Neural progenitor cell (in vitro differentiated cells): ENCODE measurements around the gene CALN1. TPM values are rescaled to one million over a fixed set of nuclear protein-coding genes. Genes with fewer than 3 reads are reported as not detected.
A peak's percentile ranks its signal among the peaks of the same experiment; 100 is the strongest.

Experiments used
- DNase-seq: peaks from one replicate; pipeline ENCODE4 v3.0.0-alpha.2; 2016; ENCODE audit warnings: low spot score
- H2AFZ ChIP-seq: fragments of 200-600 bp; sonication (generic); replicated peaks from 2 replicates; pipeline ENCODE4 v1.6.1; 2016; ENCODE audit warnings: antibody characterized with exemption
- H3F3A ChIP-seq: fragments of 200-600 bp; sonication (generic); 2 replicates; pipeline ENCODE4 v1.6.1; 2016; ENCODE audit warnings: antibody characterized with exemption, low read depth
- H3K27ac ChIP-seq: fragments of 200-600 bp; sonication (generic); 2 replicates; pipeline ENCODE4 v1.5.1; 2016; ENCODE audit warnings: mild to moderate bottlenecking
- H3K27me3 ChIP-seq: fragments of 200-600 bp; sonication (generic); 2 replicates; pipeline ENCODE4 v1.6.1; 2016; ENCODE audit warnings: mild to moderate bottlenecking, moderate library complexity
- H3K36me3 ChIP-seq: fragments of 200-600 bp; sonication (generic); 2 replicates; pipeline ENCODE4 v1.5.1; 2016
- H3K4me1 ChIP-seq: fragments of 200-600 bp; sonication (generic); 2 replicates; pipeline ENCODE4 v1.6.1; 2016; ENCODE audit warnings: mixed run types
- H3K4me2 ChIP-seq: fragments of 200-600 bp; sonication (generic); 2 replicates; pipeline ENCODE4 v1.6.1; 2016
- H3K4me3 ChIP-seq: fragments of 200-600 bp; sonication (generic); 2 replicates; pipeline ENCODE4 v1.5.1; 2016
- H3K79me2 ChIP-seq: fragments of 200-600 bp; sonication (generic); 2 replicates; pipeline ENCODE4 v1.6.1; 2016; ENCODE audit warnings: low read depth
- H3K9ac ChIP-seq: fragments of 200-600 bp; sonication (generic); 2 replicates; pipeline ENCODE4 v1.6.1; 2016
- H3K9me3 ChIP-seq: fragments of 200-600 bp; sonication (generic); 2 replicates; pipeline ENCODE4 v1.5.1; 2016; ENCODE audit warnings: low read depth
- H4K20me1 ChIP-seq: fragments of 200-600 bp; sonication (generic); 2 replicates; pipeline ENCODE4 v1.6.1; 2016; ENCODE audit warnings: low read depth
- H3K27ac Mint-ChIP-seq: 3 replicates; pipeline ENCODE4 v1.8.0; 2021; ENCODE audit warnings: mixed read lengths
- H3K27me3 Mint-ChIP-seq: 2 replicates; pipeline ENCODE4 v1.8.0; 2022; ENCODE audit warnings: low read depth, mild to moderate bottlenecking, inconsistent platforms, moderate library complexity, mixed read lengths; ENCODE audit not compliant: insufficient read depth
- H3K36me3 Mint-ChIP-seq: 3 replicates; pipeline ENCODE4 v1.8.0; 2021; ENCODE audit warnings: mixed read lengths
- H3K4me1 Mint-ChIP-seq: 3 replicates; pipeline ENCODE4 v1.8.0; 2021; ENCODE audit warnings: mixed read lengths
- H3K4me3 Mint-ChIP-seq: 3 replicates; pipeline ENCODE4 v1.8.0; 2021; ENCODE audit warnings: mild to moderate bottlenecking, moderate library complexity, mixed read lengths
- H3K9me3 Mint-ChIP-seq: 3 replicates; pipeline ENCODE4 v1.8.0; 2020; ENCODE audit warnings: mixed read lengths
- CTCF ChIP-seq: fragments of 200-600 bp; sonication (generic); IDR thresholded peaks from 2 replicates; pipeline ENCODE4 v1.5.1; 2017; ENCODE audit warnings: antibody characterized with exemption, mild to moderate bottlenecking
- EZH2 ChIP-seq: fragments of 200-600 bp; sonication (generic); IDR thresholded peaks from 2 replicates; pipeline ENCODE4 v1.6.1; 2017; ENCODE audit warnings: antibody characterized with exemption, mild to moderate bottlenecking, moderate library complexity
- EZH2phosphoT487 ChIP-seq: fragments of 200-600 bp; sonication (generic); IDR thresholded peaks from 2 replicates; pipeline ENCODE4 v1.6.1; 2017; ENCODE audit warnings: antibody characterized with exemption
- total RNA-seq: library from RNA; depleted of rRNA; stranded (reverse); fragments of >200 nt; gene quantifications from 2 replicates; pipeline ENCODE4 v1.2.3, GENCODE V29; 2015; ENCODE audit warnings: low replicate concordance

Gene CALN1
- total RNA-seq, 1 donor from 2014 or later = 3.1 TPM

GRCh38 chr7:72438491-72438890 lies 26.4 kb upstream of the CALN1 start:
- Histone ChIP-seq H3K9me3 (no peaks in the 10 kb centered on the region), H3K9ac (no peak overlapping the region), H3K36me3 (no peaks in the 10 kb centered on the region), H3K27me3 (no peaks in the 10 kb centered on the region), H3K79me2 (no peaks in the 10 kb centered on the region), H3K4me3 (no peak overlapping the region), H3K4me1 (no peaks in the 10 kb centered on the region), H4K20me1 (no peaks in the 10 kb centered on the region), H3K4me2 (no peak overlapping the region), H3K27ac (no peak overlapping the region), H3F3A (no peaks in the 10 kb centered on the region), H2AFZ (no peak overlapping the region)
- H3K36me3 Mint-ChIP-seq = no peaks in the 10 kb centered on the region
- peaks cover 5% of the 10 kb centered on the region for H3K4me1 Mint-ChIP-seq
- no peak overlapping the region for H3K4me3 Mint-ChIP-seq
- TF ChIP-seq CTCF = no peak
- TF ChIP-seq EZH2 = no peak
- no peak for TF ChIP-seq EZH2phosphoT487
- peak overlapping the region; percentile 20 for H3K27ac Mint-ChIP-seq
- DNase-seq = no peak
- no peaks in the 10 kb centered on the region for H3K9me3 Mint-ChIP-seq
- peaks cover 10% of the 10 kb centered on the region for H3K27me3 Mint-ChIP-seq

GRCh38 chr7:72437610-72438009 lies 25.5 kb upstream of the CALN1 start:
- H3K36me3 Mint-ChIP-seq = no peaks in the 10 kb centered on the region
- H3F3A ChIP-seq = no peaks in the 10 kb centered on the region
- H2AFZ ChIP-seq = no peak overlapping the region
- no peaks in the 10 kb centered on the region for H4K20me1 ChIP-seq
- no peaks in the 10 kb centered on the region for H3K36me3 ChIP-seq
- H3K27me3 Mint-ChIP-seq = peaks cover 10% of the 10 kb centered on the region
- no peak for DNase-seq
- H3K27ac Mint-ChIP-seq = no peak overlapping the region
- H3K4me3 Mint-ChIP-seq = no peak overlapping the region
- H3K4me3 ChIP-seq = no peak overlapping the region
- no peaks in the 10 kb centered on the region for H3K79me2 ChIP-seq
- no peak overlapping the region for H3K27ac ChIP-seq
- no peaks in the 10 kb centered on the region for H3K27me3 ChIP-seq
- no peaks in the 10 kb centered on the region for H3K4me1 ChIP-seq
- H3K4me1 Mint-ChIP-seq = peaks cover 5% of the 10 kb centered on the region
- TF ChIP-seq EZH2 = no peak
- no peak for TF ChIP-seq CTCF
- TF ChIP-seq EZH2phosphoT487 = no peak
- H3K9me3 ChIP-seq = no peaks in the 10 kb centered on the region
- H3K9me3 Mint-ChIP-seq = no peaks in the 10 kb centered on the region
- no peak overlapping the region for H3K9ac ChIP-seq
- H3K4me2 ChIP-seq = no peak overlapping the region

GRCh38 chr7:72437061-72437585 lies 25.0 kb upstream of the CALN1 start:
- Mint-ChIP-seq H3K36me3 (no peaks in the 10 kb centered on the region), H3K4me3 (no peak overlapping the region), H3K4me1 (peaks cover 5% of the 10 kb centered on the region), H3K27ac (peak overlapping the region; percentile 74), H3K9me3 (no peaks in the 10 kb centered on the region), H3K27me3 (peaks cover 10% of the 10 kb centered on the region)
- H3K36me3 ChIP-seq = no peaks in the 10 kb centered on the region
- H3K4me2 ChIP-seq = no peak overlapping the region
- no peak overlapping the region for H3K9ac ChIP-seq
- no peaks in the 10 kb centered on the region for H3K9me3 ChIP-seq
- no peak overlapping the region for H2AFZ ChIP-seq
- TF ChIP-seq EZH2phosphoT487 = no peak
- TF ChIP-seq CTCF = no peak
- H3K4me1 ChIP-seq = no peaks in the 10 kb centered on the region
- no peak overlapping the region for H3K4me3 ChIP-seq
- no peak overlapping the region for H3K27ac ChIP-seq
- H3K27me3 ChIP-seq = no peaks in the 10 kb centered on the region
- H3K79me2 ChIP-seq = no peaks in the 10 kb centered on the region
- DNase-seq = no peak
- no peaks in the 10 kb centered on the region for H3F3A ChIP-seq
- H4K20me1 ChIP-seq = no peaks in the 10 kb centered on the region
